WTC11 (cell line): Measurements from ENCODE around the gene PCDH9. TPM values are rescaled to one million over a fixed set of nuclear protein-coding genes. Genes with fewer than 3 reads are reported as not detected.

Experiments
- ATAC-seq: fragments of 200-7000 bp; cut with Tn5 transposase; 2 replicates; pipeline ENCODE4 v1.10.0; 2021; ENCODE audit warnings: mild to moderate bottlenecking, moderate library complexity
- CTCF ChIA-PET: fragments of 300-600 bp; sonication (Branson Sonifier 250); formaldehyde crosslinking; loops from one replicate; lab custom pipeline; 2021; ENCODE audit warnings: antibody characterized with exemption; lab: Charles Lee
- POLR2A ChIA-PET: fragments of 350-600 bp; sonication (Branson Sonifier 250); formaldehyde crosslinking; loops from one replicate; lab custom pipeline; 2021; ENCODE audit warnings: antibody characterized with exemption; lab: Charles Lee
- DNase-seq: peaks from one replicate; pipeline ENCODE4 v3.0.0; 2021; ENCODE audit warnings: low spot score
- H3K27ac Mint-ChIP-seq: 2 replicates; pipeline ENCODE4 v1.8.0; 2021; ENCODE audit warnings: mixed read lengths
- H3K27me3 Mint-ChIP-seq: 2 replicates; pipeline ENCODE4 v1.8.0; 2021; ENCODE audit warnings: low read depth, mild to moderate bottlenecking, moderate library complexity, mixed read lengths
- H3K36me3 Mint-ChIP-seq: 2 replicates; pipeline ENCODE4 v1.8.0; 2021; ENCODE audit warnings: mixed read lengths
- H3K4me1 Mint-ChIP-seq: 2 replicates; pipeline ENCODE4 v1.8.0; 2022; ENCODE audit warnings: mixed read lengths
- H3K4me3 Mint-ChIP-seq: 2 replicates; pipeline ENCODE4 v1.8.0; 2021; ENCODE audit warnings: mild to moderate bottlenecking, moderate library complexity, mixed read lengths
- H3K9me3 Mint-ChIP-seq: 2 replicates; pipeline ENCODE4 v1.8.0; 2021; ENCODE audit warnings: mixed read lengths
- NFE2L1 ChIP-seq: sonication (generic); formaldehyde crosslinking; IDR thresholded peaks from 2 replicates; pipeline ENCODE4 v1.8.1; 2023; ENCODE audit warnings: missing genetic modification reagents
- NR1H2 ChIP-seq: sonication (generic); formaldehyde crosslinking; IDR thresholded peaks from 2 replicates; pipeline ENCODE4 v1.9.0; 2021; ENCODE audit warnings: mild to moderate bottlenecking, moderate library complexity, missing genetic modification reagents
- SMAD3 ChIP-seq: sonication (generic); formaldehyde crosslinking; IDR thresholded peaks from 2 replicates; pipeline ENCODE4 v1.8.0; 2022; ENCODE audit warnings: missing genetic modification reagents, mild to moderate bottlenecking, borderline replicate concordance
- SP1 ChIP-seq: sonication (generic); formaldehyde crosslinking; conservative IDR thresholded peaks from 2 replicates; pipeline ENCODE4 v1.8.1; 2022; ENCODE audit warnings: missing genetic modification reagents
- TCF7 ChIP-seq: sonication (generic); formaldehyde crosslinking; IDR thresholded peaks from 2 replicates; pipeline ENCODE4 v1.8.0; 2022; ENCODE audit warnings: mild to moderate bottlenecking, low read depth, missing genetic modification reagents, moderate library complexity
- TP53 ChIP-seq: sonication (generic); formaldehyde crosslinking; IDR thresholded peaks from 2 replicates; pipeline ENCODE4 v1.8.1; 2023; ENCODE audit warnings: mild to moderate bottlenecking, missing genetic modification reagents
- ZNF138 ChIP-seq: sonication (generic); formaldehyde crosslinking; conservative IDR thresholded peaks from 2 replicates; pipeline ENCODE4 v1.8.1; 2022; ENCODE audit warnings: mild to moderate bottlenecking, moderate library complexity, missing genetic modification reagents
- ZNF317 ChIP-seq: sonication (generic); formaldehyde crosslinking; IDR thresholded peaks from 2 replicates; pipeline ENCODE4 v1.8.1; 2023; ENCODE audit warnings: low read depth, mild to moderate bottlenecking, moderate library complexity, missing genetic modification reagents, borderline replicate concordance
- total RNA-seq: library from RNA; stranded (reverse); gene quantifications from 3 replicates; pipeline ENCODE4 v1.2.3, GENCODE V29; 2021
- TF ChIP-seq, protein P1 (sequence below): fragments of 250-450 bp; sonication (Bioruptor Pico); IDR thresholded peaks from 2 replicates; pipeline ENCODE4 v1.9.0; 2021; ENCODE audit warnings: mild to moderate bottlenecking
- TF ChIP-seq, protein P2 (sequence below): fragments of 250-450 bp; sonication (Bioruptor Pico); IDR thresholded peaks from 2 replicates; pipeline ENCODE4 v1.9.0; 2021; ENCODE audit warnings: mild to moderate bottlenecking
- TF ChIP-seq, protein P3 (sequence below): sonication (generic); formaldehyde crosslinking; IDR thresholded peaks from 2 replicates; pipeline ENCODE4 v1.8.1; 2023; ENCODE audit warnings: mild to moderate bottlenecking, missing genetic modification reagents, moderate library complexity
- TF ChIP-seq, protein P4 (sequence below): sonication (generic); formaldehyde crosslinking; IDR thresholded peaks from 2 replicates; pipeline ENCODE4 v1.8.1; 2023; ENCODE audit warnings: mild to moderate bottlenecking, missing genetic modification reagents
- TF ChIP-seq, protein P5 (sequence below): sonication (generic); formaldehyde crosslinking; IDR thresholded peaks from 2 replicates; pipeline ENCODE4 v1.8.0; 2023; ENCODE audit warnings: missing genetic modification reagents, mild to moderate bottlenecking, borderline replicate concordance
- TF ChIP-seq, protein P6 (sequence below): sonication (generic); formaldehyde crosslinking; conservative IDR thresholded peaks from 2 replicates; pipeline ENCODE4 v1.8.1; 2023; ENCODE audit warnings: mild to moderate bottlenecking, low read depth, missing genetic modification reagents, moderate library complexity
- TF ChIP-seq, protein P7 (sequence below): sonication (generic); formaldehyde crosslinking; IDR thresholded peaks from 2 replicates; pipeline ENCODE4 v1.8.1; 2023; ENCODE audit warnings: mild to moderate bottlenecking, missing genetic modification reagents

The PCDH9 gene
- total RNA-seq, 1 experiment from 2014 or later = 0.48 TPM

DNA sequence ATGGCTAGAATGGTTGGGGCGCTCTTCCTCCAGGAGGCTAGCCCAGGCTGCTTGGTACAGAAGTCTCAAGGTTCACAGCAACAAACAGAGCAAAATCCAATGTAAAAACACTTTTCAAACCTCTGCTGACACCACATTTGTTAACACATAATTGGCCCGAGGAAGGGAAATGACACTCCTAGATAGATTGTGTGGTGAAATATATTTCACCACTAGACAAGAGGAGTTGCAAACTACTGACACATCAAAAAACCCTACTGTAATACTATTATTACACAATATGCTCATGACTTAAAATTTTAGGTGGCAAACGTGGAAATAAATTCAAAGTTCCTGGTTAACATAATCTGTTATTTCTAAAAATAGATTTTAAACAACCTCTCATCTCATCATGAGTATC, 643.6 kb downstream of the PCDH9 start (continued):
- no peak for TF ChIP-seq TP53
- TF ChIP-seq, protein P1, sequence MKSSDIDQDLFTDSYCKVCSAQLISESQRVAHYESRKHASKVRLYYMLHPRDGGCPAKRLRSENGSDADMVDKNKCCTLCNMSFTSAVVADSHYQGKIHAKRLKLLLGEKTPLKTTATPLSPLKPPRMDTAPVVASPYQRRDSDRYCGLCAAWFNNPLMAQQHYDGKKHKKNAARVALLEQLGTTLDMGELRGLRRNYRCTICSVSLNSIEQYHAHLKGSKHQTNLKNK = no peak
- TF ChIP-seq, all 79 proteins: peak for 0

DNA sequence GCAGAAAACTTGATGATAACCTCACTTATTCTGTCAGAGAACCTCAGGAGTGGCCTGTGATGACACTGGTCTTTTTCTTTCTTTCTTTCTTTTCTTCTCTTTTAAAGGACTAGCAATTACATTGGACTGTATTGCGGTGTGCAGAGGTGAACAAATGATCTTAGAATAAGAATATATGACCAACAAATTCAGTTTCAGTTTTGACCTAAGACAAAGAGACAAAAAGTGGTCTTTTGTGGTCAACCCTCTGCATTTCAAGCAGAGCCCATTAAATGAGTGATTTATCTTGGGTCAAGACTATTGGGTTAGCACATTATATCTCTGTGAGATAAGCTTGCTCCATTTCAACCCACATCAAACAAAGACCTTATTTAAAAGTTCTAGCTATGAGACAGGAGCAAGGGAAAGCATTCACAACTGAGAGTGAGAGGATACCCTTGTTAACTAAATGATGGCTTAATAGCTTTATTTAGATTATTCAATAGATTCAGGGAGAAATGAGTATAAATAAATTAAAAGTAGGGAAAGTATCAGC, 644.4 kb downstream of the PCDH9 start:
- no peak for DNase-seq
- ChIA-PET POLR2A (no interaction called here), CTCF (no interaction called here)
- no peak overlapping the region for H3K4me3 Mint-ChIP-seq
- H3K36me3 Mint-ChIP-seq = no peaks in the 10 kb centered on the region
- H3K4me1 Mint-ChIP-seq = peaks cover 17% of the 10 kb centered on the region
- H3K27me3 Mint-ChIP-seq = no peaks in the 10 kb centered on the region
- no peak overlapping the region for H3K27ac Mint-ChIP-seq
- no peaks in the 10 kb centered on the region for H3K9me3 Mint-ChIP-seq
- ATAC-seq = no peak
- TF ChIP-seq SP1 (CRISPR knock-in tag) (no peak), ZNF317 (CRISPR knock-in tag) (no peak), SMAD3 (no peak), NFE2L1 (CRISPR knock-in tag) (no peak), ZNF138 (CRISPR knock-in tag) (no peak)
- TF ChIP-seq, protein P2, sequence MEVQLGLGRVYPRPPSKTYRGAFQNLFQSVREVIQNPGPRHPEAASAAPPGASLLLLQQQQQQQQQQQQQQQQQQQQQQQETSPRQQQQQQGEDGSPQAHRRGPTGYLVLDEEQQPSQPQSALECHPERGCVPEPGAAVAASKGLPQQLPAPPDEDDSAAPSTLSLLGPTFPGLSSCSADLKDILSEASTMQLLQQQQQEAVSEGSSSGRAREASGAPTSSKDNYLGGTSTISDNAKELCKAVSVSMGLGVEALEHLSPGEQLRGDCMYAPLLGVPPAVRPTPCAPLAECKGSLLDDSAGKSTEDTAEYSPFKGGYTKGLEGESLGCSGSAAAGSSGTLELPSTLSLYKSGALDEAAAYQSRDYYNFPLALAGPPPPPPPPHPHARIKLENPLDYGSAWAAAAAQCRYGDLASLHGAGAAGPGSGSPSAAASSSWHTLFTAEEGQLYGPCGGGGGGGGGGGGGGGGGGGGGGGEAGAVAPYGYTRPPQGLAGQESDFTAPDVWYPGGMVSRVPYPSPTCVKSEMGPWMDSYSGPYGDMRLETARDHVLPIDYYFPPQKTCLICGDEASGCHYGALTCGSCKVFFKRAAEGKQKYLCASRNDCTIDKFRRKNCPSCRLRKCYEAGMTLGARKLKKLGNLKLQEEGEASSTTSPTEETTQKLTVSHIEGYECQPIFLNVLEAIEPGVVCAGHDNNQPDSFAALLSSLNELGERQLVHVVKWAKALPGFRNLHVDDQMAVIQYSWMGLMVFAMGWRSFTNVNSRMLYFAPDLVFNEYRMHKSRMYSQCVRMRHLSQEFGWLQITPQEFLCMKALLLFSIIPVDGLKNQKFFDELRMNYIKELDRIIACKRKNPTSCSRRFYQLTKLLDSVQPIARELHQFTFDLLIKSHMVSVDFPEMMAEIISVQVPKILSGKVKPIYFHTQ (CRISPR knock-in tag) = no peak
- TF ChIP-seq, protein P3, sequence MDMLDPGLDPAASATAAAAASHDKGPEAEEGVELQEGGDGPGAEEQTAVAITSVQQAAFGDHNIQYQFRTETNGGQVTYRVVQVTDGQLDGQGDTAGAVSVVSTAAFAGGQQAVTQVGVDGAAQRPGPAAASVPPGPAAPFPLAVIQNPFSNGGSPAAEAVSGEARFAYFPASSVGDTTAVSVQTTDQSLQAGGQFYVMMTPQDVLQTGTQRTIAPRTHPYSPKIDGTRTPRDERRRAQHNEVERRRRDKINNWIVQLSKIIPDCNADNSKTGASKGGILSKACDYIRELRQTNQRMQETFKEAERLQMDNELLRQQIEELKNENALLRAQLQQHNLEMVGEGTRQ = no peak

DNA sequence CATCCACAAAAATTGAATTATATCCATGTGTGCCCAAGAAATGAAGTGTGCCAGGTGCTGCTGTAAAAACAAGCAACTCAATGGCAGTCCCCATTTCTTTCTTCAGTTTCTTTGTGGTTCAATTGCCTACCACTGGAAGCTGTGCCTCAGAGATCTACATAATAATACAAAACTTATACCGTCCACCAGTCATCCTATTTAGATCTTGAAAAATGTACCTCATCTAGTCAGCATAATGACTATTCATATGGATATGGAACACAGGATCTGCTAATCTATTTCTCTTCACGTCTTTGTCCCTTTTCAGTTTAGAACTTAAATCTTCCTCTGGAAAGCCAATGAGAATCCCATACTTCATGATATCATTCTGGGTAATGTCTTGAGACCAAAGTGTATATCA, 648.5 kb downstream of the PCDH9 start:
- Mint-ChIP-seq H3K36me3 (no peaks in the 10 kb centered on the region), H3K4me1 (peaks cover 15% of the 10 kb centered on the region), H3K27me3 (no peaks in the 10 kb centered on the region), H3K27ac (no peak overlapping the region; the same call in 1 of the 2 replicates), H3K9me3 (no peaks in the 10 kb centered on the region), H3K4me3 (no peak overlapping the region; the same call in 1 of the 2 replicates)
- ATAC-seq = peak; percentile 48
- ChIA-PET CTCF (no interaction called here), POLR2A (no interaction called here)
- TF ChIP-seq TCF7 (CRISPR knock-in tag) = no peak
- no peak for DNase-seq

DNA sequence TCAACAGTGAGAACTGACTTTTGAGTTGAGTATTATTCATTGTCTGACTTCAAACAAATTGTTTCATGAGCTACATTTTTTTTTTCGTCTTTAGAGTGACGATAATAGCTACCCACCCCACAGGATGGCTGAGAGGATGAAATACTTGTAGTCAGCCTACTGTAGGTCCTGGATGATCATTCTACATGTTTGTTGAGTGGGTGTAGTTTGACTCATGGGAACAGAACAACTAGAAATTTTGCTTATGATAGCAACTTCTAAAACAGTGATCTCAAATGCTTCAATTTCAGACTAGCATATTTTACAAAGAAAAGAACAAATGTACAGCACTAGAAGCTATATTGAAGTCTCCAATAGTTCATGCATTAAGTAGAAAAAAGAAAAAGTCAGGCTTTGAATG, 651.8 kb downstream of the PCDH9 start:
- H3K36me3 Mint-ChIP-seq = no peaks in the 10 kb centered on the region
- no peaks in the 10 kb centered on the region for H3K9me3 Mint-ChIP-seq
- H3K4me3 Mint-ChIP-seq = no peak overlapping the region
- peaks cover 15% of the 10 kb centered on the region for H3K4me1 Mint-ChIP-seq
- POLR2A ChIA-PET = no interaction called here
- DNase-seq (no peak), ATAC-seq (no peak)
- H3K27ac Mint-ChIP-seq = no peak overlapping the region
- CTCF ChIA-PET = no interaction called here
- H3K27me3 Mint-ChIP-seq = no peaks in the 10 kb centered on the region
- TF ChIP-seq, protein P4, sequence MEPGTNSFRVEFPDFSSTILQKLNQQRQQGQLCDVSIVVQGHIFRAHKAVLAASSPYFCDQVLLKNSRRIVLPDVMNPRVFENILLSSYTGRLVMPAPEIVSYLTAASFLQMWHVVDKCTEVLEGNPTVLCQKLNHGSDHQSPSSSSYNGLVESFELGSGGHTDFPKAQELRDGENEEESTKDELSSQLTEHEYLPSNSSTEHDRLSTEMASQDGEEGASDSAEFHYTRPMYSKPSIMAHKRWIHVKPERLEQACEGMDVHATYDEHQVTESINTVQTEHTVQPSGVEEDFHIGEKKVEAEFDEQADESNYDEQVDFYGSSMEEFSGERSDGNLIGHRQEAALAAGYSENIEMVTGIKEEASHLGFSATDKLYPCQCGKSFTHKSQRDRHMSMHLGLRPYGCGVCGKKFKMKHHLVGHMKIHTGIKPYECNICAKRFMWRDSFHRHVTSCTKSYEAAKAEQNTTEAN (CRISPR knock-in tag) = no peak
- TF ChIP-seq, protein P5, sequence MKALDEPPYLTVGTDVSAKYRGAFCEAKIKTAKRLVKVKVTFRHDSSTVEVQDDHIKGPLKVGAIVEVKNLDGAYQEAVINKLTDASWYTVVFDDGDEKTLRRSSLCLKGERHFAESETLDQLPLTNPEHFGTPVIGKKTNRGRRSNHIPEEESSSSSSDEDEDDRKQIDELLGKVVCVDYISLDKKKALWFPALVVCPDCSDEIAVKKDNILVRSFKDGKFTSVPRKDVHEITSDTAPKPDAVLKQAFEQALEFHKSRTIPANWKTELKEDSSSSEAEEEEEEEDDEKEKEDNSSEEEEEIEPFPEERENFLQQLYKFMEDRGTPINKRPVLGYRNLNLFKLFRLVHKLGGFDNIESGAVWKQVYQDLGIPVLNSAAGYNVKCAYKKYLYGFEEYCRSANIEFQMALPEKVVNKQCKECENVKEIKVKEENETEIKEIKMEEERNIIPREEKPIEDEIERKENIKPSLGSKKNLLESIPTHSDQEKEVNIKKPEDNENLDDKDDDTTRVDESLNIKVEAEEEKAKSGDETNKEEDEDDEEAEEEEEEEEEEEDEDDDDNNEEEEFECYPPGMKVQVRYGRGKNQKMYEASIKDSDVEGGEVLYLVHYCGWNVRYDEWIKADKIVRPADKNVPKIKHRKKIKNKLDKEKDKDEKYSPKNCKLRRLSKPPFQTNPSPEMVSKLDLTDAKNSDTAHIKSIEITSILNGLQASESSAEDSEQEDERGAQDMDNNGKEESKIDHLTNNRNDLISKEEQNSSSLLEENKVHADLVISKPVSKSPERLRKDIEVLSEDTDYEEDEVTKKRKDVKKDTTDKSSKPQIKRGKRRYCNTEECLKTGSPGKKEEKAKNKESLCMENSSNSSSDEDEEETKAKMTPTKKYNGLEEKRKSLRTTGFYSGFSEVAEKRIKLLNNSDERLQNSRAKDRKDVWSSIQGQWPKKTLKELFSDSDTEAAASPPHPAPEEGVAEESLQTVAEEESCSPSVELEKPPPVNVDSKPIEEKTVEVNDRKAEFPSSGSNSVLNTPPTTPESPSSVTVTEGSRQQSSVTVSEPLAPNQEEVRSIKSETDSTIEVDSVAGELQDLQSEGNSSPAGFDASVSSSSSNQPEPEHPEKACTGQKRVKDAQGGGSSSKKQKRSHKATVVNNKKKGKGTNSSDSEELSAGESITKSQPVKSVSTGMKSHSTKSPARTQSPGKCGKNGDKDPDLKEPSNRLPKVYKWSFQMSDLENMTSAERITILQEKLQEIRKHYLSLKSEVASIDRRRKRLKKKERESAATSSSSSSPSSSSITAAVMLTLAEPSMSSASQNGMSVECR = no peak
- TF ChIP-seq, protein P6, sequence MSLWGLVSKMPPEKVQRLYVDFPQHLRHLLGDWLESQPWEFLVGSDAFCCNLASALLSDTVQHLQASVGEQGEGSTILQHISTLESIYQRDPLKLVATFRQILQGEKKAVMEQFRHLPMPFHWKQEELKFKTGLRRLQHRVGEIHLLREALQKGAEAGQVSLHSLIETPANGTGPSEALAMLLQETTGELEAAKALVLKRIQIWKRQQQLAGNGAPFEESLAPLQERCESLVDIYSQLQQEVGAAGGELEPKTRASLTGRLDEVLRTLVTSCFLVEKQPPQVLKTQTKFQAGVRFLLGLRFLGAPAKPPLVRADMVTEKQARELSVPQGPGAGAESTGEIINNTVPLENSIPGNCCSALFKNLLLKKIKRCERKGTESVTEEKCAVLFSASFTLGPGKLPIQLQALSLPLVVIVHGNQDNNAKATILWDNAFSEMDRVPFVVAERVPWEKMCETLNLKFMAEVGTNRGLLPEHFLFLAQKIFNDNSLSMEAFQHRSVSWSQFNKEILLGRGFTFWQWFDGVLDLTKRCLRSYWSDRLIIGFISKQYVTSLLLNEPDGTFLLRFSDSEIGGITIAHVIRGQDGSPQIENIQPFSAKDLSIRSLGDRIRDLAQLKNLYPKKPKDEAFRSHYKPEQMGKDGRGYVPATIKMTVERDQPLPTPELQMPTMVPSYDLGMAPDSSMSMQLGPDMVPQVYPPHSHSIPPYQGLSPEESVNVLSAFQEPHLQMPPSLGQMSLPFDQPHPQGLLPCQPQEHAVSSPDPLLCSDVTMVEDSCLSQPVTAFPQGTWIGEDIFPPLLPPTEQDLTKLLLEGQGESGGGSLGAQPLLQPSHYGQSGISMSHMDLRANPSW = no peak
- TF ChIP-seq, protein P7, sequence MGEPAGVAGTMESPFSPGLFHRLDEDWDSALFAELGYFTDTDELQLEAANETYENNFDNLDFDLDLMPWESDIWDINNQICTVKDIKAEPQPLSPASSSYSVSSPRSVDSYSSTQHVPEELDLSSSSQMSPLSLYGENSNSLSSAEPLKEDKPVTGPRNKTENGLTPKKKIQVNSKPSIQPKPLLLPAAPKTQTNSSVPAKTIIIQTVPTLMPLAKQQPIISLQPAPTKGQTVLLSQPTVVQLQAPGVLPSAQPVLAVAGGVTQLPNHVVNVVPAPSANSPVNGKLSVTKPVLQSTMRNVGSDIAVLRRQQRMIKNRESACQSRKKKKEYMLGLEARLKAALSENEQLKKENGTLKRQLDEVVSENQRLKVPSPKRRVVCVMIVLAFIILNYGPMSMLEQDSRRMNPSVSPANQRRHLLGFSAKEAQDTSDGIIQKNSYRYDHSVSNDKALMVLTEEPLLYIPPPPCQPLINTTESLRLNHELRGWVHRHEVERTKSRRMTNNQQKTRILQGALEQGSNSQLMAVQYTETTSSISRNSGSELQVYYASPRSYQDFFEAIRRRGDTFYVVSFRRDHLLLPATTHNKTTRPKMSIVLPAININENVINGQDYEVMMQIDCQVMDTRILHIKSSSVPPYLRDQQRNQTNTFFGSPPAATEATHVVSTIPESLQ = no peak
- no peak for TF ChIP-seq NR1H2
